ENCODE results near the gene NCOA5. TPM values are rescaled to one million over a fixed set of nuclear protein-coding genes. Genes with fewer than 3 reads are reported as not detected.

The NCOA5 gene
- polyA plus RNA-seq (12.8 to 23.9 TPM (median 17.6 TPM) in 3 replicates), polyA minus RNA-seq (13.2 to 19.3 TPM (median 19.2 TPM) in 3 replicates)
- polyA plus RNA-seq (2011; ENCODE audit: low read depth): 18.1 TPM
- 12.5 and 14.2 TPM in 2 replicates for polyA plus RNA-seq (2011; cell fraction: cytosol; rRNA removed)
- polyA plus RNA-seq (2011; cell fraction: nucleus; rRNA removed): 22.3 and 25.7 TPM in 2 replicates
- 10.2 and 20.7 TPM in 2 replicates for polyA plus RNA-seq (2012; ENCODE audit: low replicate concordance)
- polyA minus RNA-seq (2011; cell fraction: cytosol; rRNA and poly(A)+ RNA removed): 11.9 TPM
- polyA minus RNA-seq (2011; cell fraction: nucleus; rRNA and poly(A)+ RNA removed): 10.2 and 15.5 TPM in 2 replicates

DNA sequence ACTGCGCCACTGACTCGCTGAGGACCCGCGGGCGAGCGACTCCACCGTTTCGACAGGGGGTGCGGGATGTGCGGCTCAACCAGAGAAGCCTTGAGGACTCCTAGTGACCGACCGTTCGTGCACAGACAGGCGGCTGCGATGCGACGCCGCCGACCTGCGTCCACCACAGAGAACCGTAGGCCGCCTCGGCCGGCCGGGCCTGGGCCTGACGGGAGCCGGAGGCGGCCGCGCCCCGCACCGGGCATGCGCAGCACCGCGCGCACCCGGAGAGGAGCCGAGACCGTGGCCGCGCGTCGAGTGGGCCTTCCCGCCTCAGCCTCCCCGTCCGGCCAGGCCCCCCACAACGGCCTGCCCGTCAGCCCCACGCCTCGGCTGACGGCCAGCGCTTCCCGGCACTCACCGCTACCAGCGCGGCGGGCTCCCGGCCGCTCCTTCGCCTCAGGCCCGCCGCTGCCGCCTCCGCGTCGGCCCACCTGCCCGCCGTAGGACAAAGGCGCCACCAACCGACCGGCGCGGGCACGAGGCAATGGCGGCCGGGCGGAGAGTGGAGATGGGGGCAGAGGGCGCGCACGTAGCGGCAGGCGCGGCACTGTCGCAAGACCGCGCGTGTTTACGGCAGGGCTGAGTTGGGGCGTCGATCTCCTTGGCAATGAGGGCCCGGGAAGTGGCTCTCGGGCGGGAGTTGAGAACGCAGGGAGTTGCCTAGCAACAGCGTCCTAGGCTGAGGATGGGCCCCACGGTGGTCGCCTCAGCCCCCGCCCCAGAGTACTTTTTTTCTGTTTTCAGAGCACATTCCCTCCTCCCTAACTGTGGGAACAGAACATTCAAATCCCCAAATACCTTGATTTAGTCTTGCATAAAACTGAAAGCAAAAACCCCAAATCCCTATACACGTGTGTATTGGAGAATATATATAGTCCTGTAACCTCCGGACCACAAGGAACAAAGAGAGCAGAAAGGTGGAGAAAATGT is at the start of gene NCOA5:
NCOA5 (minus strand) TSS at position 546 of the 972 bp plus-strand sequence. CDS start 10,538 bp downstream, outside the sequence.
- no peak for FAIRE-seq
- dilution Hi-C loops (cut with MboI; ENCODE audit: extremely low pct_ligation_motif_present, low sequenced_read_pairs): no loop called here

GRCh38 chr20:46139266-46139889 is 49.6 kb upstream of the NCOA5 start:
- peak overlapping the region; percentile 35 for H3K4me2 ChIP-seq (ENCODE audit: control insufficient read depth, extremely low read depth, insufficient read depth, low read depth, low read length)
- FAIRE-seq: no peak

More for the DNA sequence above, at the start of gene NCOA5:
- Histone ChIP-seq H2AFZ (ENCODE audit: control insufficient read depth, low read length) (peak within 1 kb of the TSS; percentile 90), H3K27ac (ENCODE audit: control insufficient read depth, insufficient read depth, low read length) (peak within 1 kb of the TSS; percentile 84), H3K4me2 (ENCODE audit: control insufficient read depth, extremely low read depth, insufficient read depth, low read depth, low read length) (peak within 1 kb of the TSS; percentile 93), H3K9ac (ENCODE audit: control insufficient read depth, extremely low read depth, insufficient read depth, low read length) (peak within 1 kb of the TSS; percentile 94), H3K4me3 (ENCODE audit: control insufficient read depth in 2 of 3, extremely low read depth in 1 of 3, insufficient read depth in 2 of 3, low read depth in 1 of 3, low read length in 3 of 3) (peak within 1 kb of the TSS; percentile 76 to 91 (median 82)), H3K27me3 (ENCODE audit: control insufficient read depth, extremely low read depth, insufficient read depth, low read length) (no peaks in the 10 kb centered on the region), H3K4me1 (ENCODE audit: control insufficient read depth, extremely low read depth, insufficient read depth, low read length) (peaks cover 22% of the 10 kb centered on the region), H3K36me3 (ENCODE audit: control insufficient read depth in 2 of 2, extremely low read depth in 1 of 2, insufficient read depth in 2 of 2, low read length in 2 of 2) (no peaks in the 10 kb centered on the region), H3K9me3 (ENCODE audit: control insufficient read depth, low read depth, low read length) (no peaks in the 10 kb centered on the region), H4K20me1 (ENCODE audit: control insufficient read depth, extremely low read depth, insufficient read depth, low read length) (peaks cover 3% of the 10 kb centered on the region), H3K9me1 (ENCODE audit: control insufficient read depth, extremely low read depth, insufficient read depth, low read length) (no peaks in the 10 kb centered on the region), H3K79me2 (ENCODE audit: control insufficient read depth, insufficient read depth, low read length) (peaks cover 47% of the 10 kb centered on the region)
- TF ChIP-seq EZH2 (IDR thresholded peaks at IDR 0.05; ENCODE audit: low read length): no peak
- peak in 2 of 3 experiments; percentile 7 to 64 for TF ChIP-seq CTCF (optimal IDR thresholded peaks at IDR 0.05 in 1 of 3, IDR thresholded peaks at IDR 0.05 in 1 of 3, conservative IDR thresholded peaks at IDR 0.05 in 1 of 3; ENCODE audit: extremely low read depth in 1 of 3, insufficient read depth in 2 of 3, low read length in 3 of 3)
- DNase-seq (ENCODE audit: low read depth, low spot score): peak; percentile 60

More at GRCh38 chr20:46139266-46139889, 49.6 kb upstream of the NCOA5 start:
- dilution Hi-C loops (cut with MboI; ENCODE audit: extremely low pct_ligation_motif_present, low sequenced_read_pairs): loop anchor here (25.0 kb wide), 1 partner anchor 298 kb away; no protein-coding TSS in a partner anchor
- Histone ChIP-seq H3K4me1 (ENCODE audit: control insufficient read depth, extremely low read depth, insufficient read depth, low read length) (peaks cover 13% of the 10 kb centered on the region), H3K79me2 (ENCODE audit: control insufficient read depth, insufficient read depth, low read length) (no peaks in the 10 kb centered on the region), H3K9me1 (ENCODE audit: control insufficient read depth, extremely low read depth, insufficient read depth, low read length) (no peaks in the 10 kb centered on the region), H3K36me3 (ENCODE audit: control insufficient read depth in 2 of 2, extremely low read depth in 1 of 2, insufficient read depth in 2 of 2, low read length in 2 of 2) (no peaks in the 10 kb centered on the region), H3K27me3 (ENCODE audit: control insufficient read depth, extremely low read depth, insufficient read depth, low read length) (peaks cover 38% of the 10 kb centered on the region), H3K9me3 (ENCODE audit: control insufficient read depth, low read depth, low read length) (no peaks in the 10 kb centered on the region), H4K20me1 (ENCODE audit: control insufficient read depth, extremely low read depth, insufficient read depth, low read length) (peaks cover 4% of the 10 kb centered on the region), H3K4me3 (ENCODE audit: control insufficient read depth in 2 of 3, extremely low read depth in 1 of 3, insufficient read depth in 2 of 3, low read depth in 1 of 3, low read length in 3 of 3) (no peak overlapping the region), H3K27ac (ENCODE audit: control insufficient read depth, insufficient read depth, low read length) (no peak overlapping the region), H2AFZ (ENCODE audit: control insufficient read depth, low read length) (no peak overlapping the region), H3K9ac (ENCODE audit: control insufficient read depth, extremely low read depth, insufficient read depth, low read length) (no peak overlapping the region)
- TF ChIP-seq EZH2 (IDR thresholded peaks at IDR 0.05; ENCODE audit: low read length) (no peak), CTCF (optimal IDR thresholded peaks at IDR 0.05 in 1 of 3, IDR thresholded peaks at IDR 0.05 in 1 of 3, conservative IDR thresholded peaks at IDR 0.05 in 1 of 3; ENCODE audit: extremely low read depth in 1 of 3, insufficient read depth in 2 of 3, low read length in 3 of 3) (peak in 1 of 3 experiments; percentile 11)
- no peak for DNase-seq (ENCODE audit: low read depth, low spot score)
